A673 (cell line): ENCODE data around the gene ZNF789. TPM values are rescaled to one million over a fixed set of nuclear protein-coding genes. Genes with fewer than 3 reads are reported as not detected.

Source experiments
- BruUV-seq: library from RNA; stranded (reverse); fragments of 400-500 nt; replicated peaks from 2 replicates; lab custom pipeline; 2021; lab: Mats Ljungman, UMichigan
- CTCF ChIA-PET: fragments of 300-600 bp; sonication (Branson Sonifier 250); formaldehyde crosslinking; loops from one replicate; lab custom pipeline; 2022; ENCODE audit warnings: antibody characterized with exemption; lab: Charles Lee
- POLR2A ChIA-PET: fragments of 300-600 bp; sonication (Branson Sonifier 250); formaldehyde crosslinking; loops from one replicate; lab custom pipeline; 2022; ENCODE audit warnings: antibody characterized with exemption; ENCODE audit not compliant: low non-redundant PET; lab: Charles Lee
- DNase-seq: peaks from one replicate; pipeline ENCODE4 v3.0.0-alpha.2; 2015; ENCODE audit warnings: low spot score
- H3K27ac ChIP-seq: fragments of 200-600 bp; sonication (generic); 2 replicates; pipeline ENCODE4 v1.5.1; 2016; ENCODE audit warnings: mixed run types, low read depth, mild to moderate bottlenecking, mixed read lengths, antibody characterized with exemption, low read length; ENCODE audit not compliant: poor library complexity, severe bottlenecking
- H3K27me3 ChIP-seq: fragments of 200-600 bp; sonication (generic); replicated peaks from 2 replicates; pipeline ENCODE4 v1.6.1; 2017; ENCODE audit warnings: mixed run types, low read depth, mild to moderate bottlenecking, mixed read lengths, antibody characterized with exemption, low read length; ENCODE audit not compliant: insufficient read depth, poor library complexity
- H3K36me3 ChIP-seq: fragments of 200-600 bp; sonication (generic); 2 replicates; pipeline ENCODE4 v1.6.1; 2016; ENCODE audit warnings: mixed run types, mild to moderate bottlenecking, mixed read lengths, antibody characterized with exemption, low read length; ENCODE audit not compliant: insufficient read depth, poor library complexity, severe bottlenecking
- H3K4me1 ChIP-seq: fragments of 200-600 bp; sonication (generic); 2 replicates; pipeline ENCODE4 v1.6.1; 2017; ENCODE audit warnings: mixed run types, mild to moderate bottlenecking, mixed read lengths, antibody characterized with exemption, low read length; ENCODE audit not compliant: insufficient read depth, poor library complexity, severe bottlenecking
- H3K4me3 ChIP-seq: fragments of 200-600 bp; sonication (generic); 2 replicates; pipeline ENCODE4 v1.5.1; 2016; ENCODE audit warnings: low read depth, mixed run types, mild to moderate bottlenecking, mixed read lengths, low read length; ENCODE audit not compliant: poor library complexity, severe bottlenecking
- H3K9me3 ChIP-seq: fragments of 200-600 bp; sonication (generic); 2 replicates; pipeline ENCODE4 v1.6.1; 2016; ENCODE audit warnings: mixed run types, low read depth, mild to moderate bottlenecking, mixed read lengths, antibody characterized with exemption, low read length; ENCODE audit not compliant: poor library complexity, severe bottlenecking
- CTCF ChIP-seq: fragments of 300-800, 200-600 bp; sonication (generic); conservative IDR thresholded peaks from 2 replicates; pipeline ENCODE4 v1.5.1; 2017; ENCODE audit warnings: low read depth, mild to moderate bottlenecking, antibody characterized with exemption, low read length, moderate library complexity, mixed read lengths
- EZH2 ChIP-seq: fragments of 200-600 bp; sonication (generic); IDR thresholded peaks from 2 replicates; pipeline ENCODE4 v1.6.1; 2017; ENCODE audit warnings: borderline replicate concordance, low read depth, mild to moderate bottlenecking, mixed read lengths, antibody characterized with exemption, low read length; ENCODE audit not compliant: poor library complexity, severe bottlenecking
- intact Hi-C: fragments of 100-400 bp; cut with micrococcal nuclease; formaldehyde crosslinking; loops from one replicate; pipeline ENCODE4 v1.10.0; 2022; ENCODE audit not compliant: unreplicated experiment
- total RNA-seq: library from RNA; stranded (reverse); gene quantifications from 2 replicates; pipeline ENCODE4 v1.2.3, GENCODE V29; 2021

ZNF789 gene
- total RNA-seq, 1 experiment from 2014 or later: 17.0 TPM

DNA sequence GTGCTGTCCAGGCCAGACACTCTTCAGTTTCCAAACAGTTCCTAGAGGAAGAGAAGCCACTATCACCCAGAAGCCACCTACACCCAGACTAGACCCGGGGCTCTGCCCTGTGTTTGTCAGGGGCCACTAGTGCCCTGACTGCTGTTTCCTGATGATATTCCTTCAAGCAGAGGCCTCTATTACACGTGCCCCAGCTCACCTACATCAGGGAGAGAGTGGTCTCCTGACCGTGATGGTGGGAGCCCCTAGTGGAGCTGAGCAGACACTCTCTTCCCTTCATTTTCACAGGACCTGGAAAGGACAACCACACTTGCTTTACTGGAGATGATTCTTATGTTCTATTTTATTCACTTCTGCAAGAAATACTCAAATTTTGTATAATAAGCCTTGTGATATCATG is 18.2 kb downstream of the ZNF789 start:
- TF ChIP-seq CTCF: no peak
- TF ChIP-seq EZH2: no peak
- no TSS peak for BruUV-seq
- CTCF ChIA-PET: no interaction called here
- Histone ChIP-seq H3K27ac (no peak overlapping the region), H3K4me1 (no peaks in the 10 kb centered on the region), H3K9me3 (peaks cover 21% of the 10 kb centered on the region), H3K36me3 (peaks cover 20% of the 10 kb centered on the region), H3K4me3 (no peak overlapping the region), H3K27me3 (no peaks in the 10 kb centered on the region)
- DNase-seq: no peak
- intact Hi-C loops: no loop called here
- POLR2A ChIA-PET: no interaction called here

DNA sequence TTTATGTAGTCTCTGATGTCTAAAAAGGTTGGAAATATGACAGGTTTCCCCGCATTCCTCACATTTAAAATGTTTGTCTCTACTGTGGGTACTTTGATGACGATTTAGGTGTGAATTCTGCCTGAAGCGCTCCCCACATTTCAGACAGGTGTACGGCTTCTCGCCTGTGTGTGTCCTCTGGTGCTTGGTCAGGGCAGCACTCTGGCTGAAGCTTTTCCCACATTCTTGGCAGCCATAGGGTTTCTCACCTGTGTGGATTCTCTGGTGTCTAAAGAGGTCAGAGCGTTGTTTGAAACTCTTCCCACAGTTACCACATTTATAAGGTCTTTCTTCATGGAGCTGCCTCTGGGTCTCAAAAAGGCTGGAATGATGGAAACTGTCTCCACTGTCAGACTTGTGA is 21.1 kb downstream of the ZNF789 start:
- Histone ChIP-seq H3K27me3 (no peaks in the 10 kb centered on the region), H3K36me3 (peaks cover 20% of the 10 kb centered on the region), H3K4me3 (no peak overlapping the region), H3K9me3 (peaks cover 21% of the 10 kb centered on the region), H3K27ac (no peak overlapping the region), H3K4me1 (peaks cover 5% of the 10 kb centered on the region)
- intact Hi-C loops: no loop called here
- no peak for TF ChIP-seq EZH2
- TF ChIP-seq CTCF: no peak
- BruUV-seq: no TSS peak
- DNase-seq: no peak
- CTCF ChIA-PET: no interaction called here
- POLR2A ChIA-PET: no interaction called here

DNA sequence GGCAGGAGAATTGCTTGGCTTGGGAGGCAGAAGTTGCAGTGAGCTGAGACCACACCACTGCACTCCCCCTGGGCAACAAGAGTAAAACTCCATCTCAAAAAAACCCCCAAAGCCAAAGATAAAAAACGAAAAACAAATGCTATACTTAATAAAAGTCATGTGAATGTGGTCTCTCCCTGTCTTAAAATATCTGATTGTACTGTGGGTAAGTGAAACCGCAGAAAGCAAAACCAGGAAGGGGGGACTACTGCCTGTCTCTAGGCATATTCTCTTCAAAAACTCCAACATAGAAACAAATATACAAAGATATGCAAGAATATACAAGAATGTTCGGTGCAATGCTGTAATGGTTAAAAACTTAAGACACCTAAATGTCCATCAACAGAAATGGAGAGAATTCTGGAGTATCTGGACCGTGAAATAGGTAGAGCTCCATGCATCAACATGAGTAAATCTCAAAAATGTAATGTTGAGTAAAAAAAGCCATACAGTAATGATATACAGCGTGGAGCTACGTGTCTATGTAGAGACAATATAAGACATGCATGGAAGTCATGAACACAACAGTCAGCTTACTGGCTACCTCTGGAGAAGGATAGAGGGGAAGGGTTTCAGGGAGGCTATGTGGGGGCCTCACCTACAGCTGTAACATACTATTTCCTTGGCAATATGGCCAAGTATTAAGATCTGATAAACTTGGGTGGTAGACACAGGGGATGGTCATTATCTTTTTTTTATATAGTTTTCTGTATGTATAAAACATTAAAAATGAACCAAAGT is 25.3 kb downstream of the ZNF789 start:
- DNase-seq: no peak
- ChIA-PET POLR2A (interaction anchor here (0.6 kb wide), 1 partner anchor 51 kb away, joined by 4 read pairs; no protein-coding TSS in a partner anchor), CTCF (no interaction called here)

More for the DNA sequence above, 25.3 kb downstream of the ZNF789 start:
- peaks cover 16% of the 10 kb centered on the region for H3K36me3 ChIP-seq
- intact Hi-C loops: no loop called here
- H3K4me1 ChIP-seq: peaks cover 5% of the 10 kb centered on the region
- H3K9me3 ChIP-seq: peaks cover 18% of the 10 kb centered on the region
- peak overlapping the region; percentile 98 for H3K4me3 ChIP-seq
- H3K27ac ChIP-seq: no peak overlapping the region
- H3K27me3 ChIP-seq: no peaks in the 10 kb centered on the region
- TF ChIP-seq EZH2 (no peak), CTCF (no peak)
- BruUV-seq: no TSS peak
